GM13977 (cell line): ENCODE results near the gene CACUL1.

Experiments used
- DNase-seq: peaks from one replicate; pipeline ENCODE4 v3.0.0; 2012; ENCODE audit warnings: low spot score
- in situ Hi-C: fragments of 300-500 bp; cut with MboI; formaldehyde crosslinking; loops from one replicate; pipeline ENCODE4 v1.12.0; 2022; ENCODE audit warnings: low sequenced_read_pairs, low pct_unique_long_range_greater_than_20kb, mixed read lengths, inconsistent platforms; ENCODE audit not compliant: unreplicated experiment
- TF ChIP-seq, protein P1 (sequence below): IDR thresholded peaks from 2 replicates; pipeline ENCODE4 v1.5.1; 2012; ENCODE audit warnings: mild to moderate bottlenecking, control low read depth; ENCODE audit not compliant: insufficient read depth; ENCODE audit errors: extremely low read depth, missing control alignments

The CACUL1 gene

DNA sequence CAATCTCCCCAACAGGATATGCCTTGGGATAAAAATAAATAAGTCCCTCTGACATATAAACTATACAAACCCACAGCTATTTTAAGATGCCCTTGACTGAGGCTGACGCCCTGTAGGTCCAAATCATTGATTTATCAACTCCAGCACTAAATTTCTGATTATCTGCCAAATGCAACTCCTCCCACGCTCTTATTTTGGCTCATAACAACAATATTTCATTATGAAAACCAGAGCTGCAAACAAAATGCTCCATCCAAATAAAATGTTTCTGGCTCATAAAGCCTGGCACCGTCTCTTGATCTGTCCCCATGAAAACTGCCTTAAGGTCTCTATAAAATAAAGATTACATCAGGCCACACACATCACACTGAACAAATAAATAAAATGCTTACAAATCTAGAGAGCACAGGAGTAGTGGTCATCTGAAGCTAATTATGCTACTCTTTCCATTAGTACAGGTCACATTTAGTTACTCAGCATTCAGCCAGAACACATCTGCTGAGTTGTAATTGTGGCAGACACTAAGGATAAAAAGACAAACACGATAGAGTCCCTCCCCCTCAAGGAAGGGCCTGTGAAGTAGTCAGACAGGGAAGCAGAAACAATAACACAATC lies 28.8 kb downstream of the CACUL1 start:
- DNase-seq: no peak
- in situ Hi-C loops: no loop called here
- TF ChIP-seq, protein P1, sequence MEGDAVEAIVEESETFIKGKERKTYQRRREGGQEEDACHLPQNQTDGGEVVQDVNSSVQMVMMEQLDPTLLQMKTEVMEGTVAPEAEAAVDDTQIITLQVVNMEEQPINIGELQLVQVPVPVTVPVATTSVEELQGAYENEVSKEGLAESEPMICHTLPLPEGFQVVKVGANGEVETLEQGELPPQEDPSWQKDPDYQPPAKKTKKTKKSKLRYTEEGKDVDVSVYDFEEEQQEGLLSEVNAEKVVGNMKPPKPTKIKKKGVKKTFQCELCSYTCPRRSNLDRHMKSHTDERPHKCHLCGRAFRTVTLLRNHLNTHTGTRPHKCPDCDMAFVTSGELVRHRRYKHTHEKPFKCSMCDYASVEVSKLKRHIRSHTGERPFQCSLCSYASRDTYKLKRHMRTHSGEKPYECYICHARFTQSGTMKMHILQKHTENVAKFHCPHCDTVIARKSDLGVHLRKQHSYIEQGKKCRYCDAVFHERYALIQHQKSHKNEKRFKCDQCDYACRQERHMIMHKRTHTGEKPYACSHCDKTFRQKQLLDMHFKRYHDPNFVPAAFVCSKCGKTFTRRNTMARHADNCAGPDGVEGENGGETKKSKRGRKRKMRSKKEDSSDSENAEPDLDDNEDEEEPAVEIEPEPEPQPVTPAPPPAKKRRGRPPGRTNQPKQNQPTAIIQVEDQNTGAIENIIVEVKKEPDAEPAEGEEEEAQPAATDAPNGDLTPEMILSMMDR: no peak

DNA sequence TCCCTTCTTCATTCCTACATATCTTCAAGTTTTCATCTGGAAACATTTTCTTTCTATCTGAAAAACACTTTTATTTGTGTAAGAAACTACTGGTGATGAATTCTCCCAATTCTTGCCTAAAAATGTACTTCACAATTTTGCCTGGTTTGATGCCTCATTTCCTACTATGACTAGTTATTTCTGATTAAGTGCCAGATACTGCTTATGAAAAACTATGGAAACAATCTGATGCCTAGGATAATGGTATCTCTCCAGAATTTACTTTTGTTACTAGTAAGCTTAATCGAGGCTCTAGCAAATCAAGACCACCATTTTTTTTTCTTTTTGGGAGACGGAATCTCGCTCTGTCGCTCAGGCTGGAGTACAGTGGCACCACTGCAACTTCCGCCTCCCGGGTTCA lies 31.3 kb downstream of the CACUL1 start:
- in situ Hi-C loops: no loop called here
- no peak for DNase-seq
- TF ChIP-seq, protein P1: no peak

GRCh38 chr10:118721539-118721876 lies 33.3 kb downstream of the CACUL1 start:
- TF ChIP-seq, protein P1: no peak
- in situ Hi-C loops: no loop called here

DNA sequence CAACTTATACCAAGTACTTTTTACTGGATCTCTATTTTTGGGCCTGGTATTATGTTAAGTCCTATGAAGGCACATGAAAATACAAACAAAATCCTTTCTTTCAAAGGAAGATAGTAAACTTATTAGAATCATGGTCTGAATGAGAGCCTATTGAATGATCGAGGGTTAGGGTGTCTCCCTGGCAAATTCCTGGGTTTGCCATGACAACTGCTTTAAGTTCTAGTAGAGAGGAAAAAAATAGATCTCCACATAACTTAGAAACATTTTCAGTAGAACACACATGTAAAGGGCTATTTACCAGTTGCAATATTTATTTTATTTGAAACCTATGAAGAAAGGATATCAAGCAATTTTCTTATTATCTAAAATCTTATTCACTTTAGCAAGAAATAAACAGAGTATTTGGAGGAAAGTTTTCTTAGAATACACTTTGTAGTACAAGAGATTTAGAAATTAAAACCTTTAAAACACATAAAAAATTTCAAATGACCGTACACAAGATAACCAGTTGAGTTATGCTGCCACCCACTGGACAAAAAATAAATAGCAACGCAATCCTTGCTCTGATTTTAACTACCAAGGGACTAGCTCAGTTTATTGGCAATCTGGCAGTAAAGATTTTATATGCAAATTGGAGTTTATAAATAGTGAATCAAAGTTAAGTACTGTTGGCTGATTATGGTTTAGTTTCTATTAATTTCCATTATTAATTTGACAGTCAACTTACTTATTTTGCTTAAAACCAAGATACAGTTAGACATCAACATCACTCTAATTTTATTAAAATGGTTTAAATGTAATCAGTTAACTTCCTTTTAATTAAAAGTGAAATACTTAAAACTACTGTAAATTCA lies 33.9 kb downstream of the CACUL1 start:
- peak; percentile 45 for DNase-seq
- in situ Hi-C loops: no loop called here
- TF ChIP-seq, protein P1: peak; percentile 69

More at GRCh38 chr10:118721539-118721876, 33.3 kb downstream of the CACUL1 start:
- no peak for DNase-seq

DNA sequence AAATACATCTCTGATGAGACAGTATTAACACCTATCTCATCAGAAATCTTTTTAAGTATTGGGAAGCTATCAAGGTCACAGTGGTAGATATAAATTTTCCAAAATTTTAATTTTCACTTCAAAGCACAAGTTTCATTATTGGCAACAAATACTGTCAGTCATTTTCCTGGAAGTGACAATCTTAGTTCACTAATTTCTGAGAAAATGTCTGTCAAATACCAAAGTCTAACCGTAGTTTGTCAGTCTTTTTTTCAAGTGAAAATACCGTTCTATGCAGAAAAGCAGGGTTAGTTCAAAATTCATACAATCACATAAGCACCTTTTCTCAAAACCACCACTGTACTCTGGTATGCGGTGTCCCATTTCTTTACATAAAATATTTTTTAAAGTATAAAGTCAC lies 40.4 kb downstream of the CACUL1 start:
- DNase-seq: no peak
- TF ChIP-seq, protein P1: no peak
- in situ Hi-C loops: no loop called here

- DNase-seq: no peak
- TF ChIP-seq, protein P1: peak; percentile 23
- in situ Hi-C loops: no loop called here
Observed at GRCh38 chr10:118712930-118713634, 41.7 kb downstream of the CACUL1 start.
